RKO (cell line): ENCODE results near the gene PELI2.

ENCODE experiments used
- DNase-seq: peaks from one replicate; pipeline ENCODE4 v3.0.0-alpha.2; 2016; ENCODE audit warnings: low spot score

The PELI2 gene

DNA sequence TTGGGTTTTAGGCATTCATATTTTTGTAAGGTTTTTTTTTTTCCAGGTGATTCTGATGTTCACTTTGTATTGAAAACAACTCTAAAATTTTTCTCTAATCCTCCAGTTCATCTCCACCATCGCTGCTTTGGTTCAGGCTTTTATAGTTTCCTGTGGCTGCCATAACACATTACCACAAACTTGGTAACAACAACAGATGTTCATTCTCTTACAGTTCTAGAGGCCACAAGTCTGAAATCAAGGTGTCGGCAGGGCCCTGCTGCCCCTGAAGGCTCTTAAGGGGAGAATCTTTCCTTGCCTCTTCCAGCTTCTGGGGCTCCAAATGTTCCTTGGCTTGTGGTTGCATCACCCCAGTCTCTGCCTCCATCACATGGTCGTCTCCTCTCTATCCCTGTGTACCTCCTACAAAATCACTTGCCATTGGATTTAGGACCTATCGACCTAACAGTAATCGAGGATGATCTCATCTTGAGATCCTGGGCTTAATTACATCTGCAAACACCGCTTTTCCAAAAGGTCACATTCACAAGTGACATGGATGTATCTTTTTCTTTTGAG, 55.2 kb downstream of the PELI2 start:
- no peak for DNase-seq

DNA sequence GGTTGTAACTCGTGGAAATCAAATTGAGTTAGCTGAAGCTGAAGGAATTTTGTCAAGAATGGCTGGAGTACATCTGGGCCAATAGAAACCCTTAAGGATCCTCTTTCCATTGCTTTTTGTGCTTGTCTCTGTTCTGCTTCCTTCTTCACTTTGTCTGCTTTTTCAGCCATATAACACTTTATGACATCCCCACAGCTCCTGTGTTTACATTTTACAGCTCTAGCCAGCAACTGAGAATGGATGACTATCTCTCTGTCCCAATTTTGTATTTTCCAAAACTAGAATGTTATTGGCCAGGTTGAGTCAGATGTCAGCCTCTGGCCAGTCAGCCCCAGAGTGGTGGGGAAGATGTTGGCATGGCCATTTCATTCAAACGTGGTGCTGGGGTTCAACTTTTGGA, 57.6 kb downstream of the PELI2 start:
- no peak for DNase-seq

DNA sequence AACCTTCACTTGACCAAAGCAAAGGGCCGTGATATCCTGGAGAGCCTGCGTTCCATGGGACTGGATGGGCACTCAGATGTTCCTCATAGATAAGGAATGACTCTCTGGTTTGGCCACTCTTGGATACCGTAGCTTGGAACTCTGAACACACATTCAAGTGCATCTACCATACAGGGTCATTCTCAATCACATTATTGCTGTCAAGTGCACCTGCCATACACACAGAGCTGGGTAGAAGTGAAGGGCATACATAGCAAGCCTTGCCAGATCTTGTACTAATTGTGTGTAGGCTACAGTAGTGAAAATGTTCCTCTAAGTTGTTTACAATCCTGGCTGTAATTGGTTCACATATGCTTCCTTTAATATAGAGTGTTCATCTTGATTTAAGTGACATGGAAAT, 58.3 kb downstream of the PELI2 start:
- DNase-seq: no peak

DNA sequence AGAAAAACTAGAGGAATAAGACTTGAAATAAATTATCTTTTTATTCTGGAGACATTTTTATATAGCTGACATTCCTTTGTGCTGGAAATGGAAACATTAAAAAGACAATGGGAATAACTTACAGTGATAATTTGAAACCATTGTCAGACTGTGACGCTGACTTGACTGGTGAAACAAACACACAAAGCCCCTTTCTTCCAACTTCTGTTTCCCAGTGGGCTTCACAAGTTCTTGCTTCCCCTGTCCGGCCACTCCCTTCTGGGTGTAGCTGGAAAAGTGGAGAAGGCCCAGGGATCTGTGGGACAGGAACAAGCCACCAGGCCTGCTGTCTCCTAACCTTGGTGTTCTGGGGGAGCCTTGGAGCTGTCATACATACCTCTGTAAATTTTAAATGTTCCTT, 58.8 kb downstream of the PELI2 start:
- DNase-seq: no peak

DNA sequence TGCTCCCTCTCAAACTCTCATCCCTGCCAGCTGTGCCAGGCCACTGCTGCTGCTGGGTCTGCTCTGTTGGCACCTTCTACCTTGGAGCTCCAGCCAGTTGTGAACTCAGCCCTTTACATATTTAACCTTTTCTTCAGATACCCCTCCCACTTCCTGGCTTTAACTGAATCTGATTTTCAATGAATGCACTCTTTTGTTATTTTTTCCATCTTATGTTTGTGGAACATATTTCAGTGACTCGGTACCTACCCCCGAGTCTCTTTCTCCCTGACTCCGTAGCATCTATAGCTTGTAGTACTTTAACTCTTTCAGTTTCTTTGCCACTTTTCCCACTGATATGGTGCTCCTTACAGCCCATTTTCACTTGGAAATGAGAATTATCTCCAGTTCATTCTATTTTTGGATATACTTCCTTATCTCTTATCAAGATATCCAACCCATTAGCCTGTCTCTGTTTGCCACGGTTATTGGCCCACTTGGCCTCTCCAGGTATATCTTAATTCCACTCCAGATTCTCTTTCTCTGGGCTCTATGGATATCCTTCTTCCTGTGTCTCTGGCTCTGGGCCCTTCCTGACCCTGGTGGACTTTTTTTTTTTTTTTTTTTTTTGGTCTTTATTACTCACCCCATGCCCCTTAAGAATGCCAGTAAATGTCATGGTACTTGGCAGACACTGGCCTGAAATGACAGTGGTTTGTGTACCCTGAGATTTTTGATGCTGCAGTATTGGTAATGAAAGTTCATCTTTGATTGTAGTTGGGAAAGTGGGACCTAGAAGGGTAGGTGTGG, 62.7 kb downstream of the PELI2 start:
- DNase-seq: no peak

DNA sequence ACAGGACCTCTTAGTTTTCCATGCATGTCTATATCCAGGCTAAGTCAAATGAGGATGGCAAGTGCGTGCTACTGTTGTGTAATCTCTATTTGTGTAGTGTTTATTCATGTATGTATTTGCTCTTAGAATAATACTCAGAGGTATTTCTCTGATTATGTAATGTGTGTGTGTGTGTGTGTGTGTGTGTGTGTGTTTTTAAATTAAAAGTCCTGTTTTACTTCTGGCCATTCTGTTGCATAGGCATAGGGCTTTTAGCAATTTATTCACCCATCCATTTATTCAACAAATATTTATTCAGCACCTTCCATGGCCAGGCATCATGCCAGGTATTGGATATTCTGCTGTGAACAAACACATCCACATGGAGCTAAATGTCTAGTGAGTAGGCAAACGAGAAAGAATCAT, 63.5 kb downstream of the PELI2 start:
- DNase-seq: no peak

DNA sequence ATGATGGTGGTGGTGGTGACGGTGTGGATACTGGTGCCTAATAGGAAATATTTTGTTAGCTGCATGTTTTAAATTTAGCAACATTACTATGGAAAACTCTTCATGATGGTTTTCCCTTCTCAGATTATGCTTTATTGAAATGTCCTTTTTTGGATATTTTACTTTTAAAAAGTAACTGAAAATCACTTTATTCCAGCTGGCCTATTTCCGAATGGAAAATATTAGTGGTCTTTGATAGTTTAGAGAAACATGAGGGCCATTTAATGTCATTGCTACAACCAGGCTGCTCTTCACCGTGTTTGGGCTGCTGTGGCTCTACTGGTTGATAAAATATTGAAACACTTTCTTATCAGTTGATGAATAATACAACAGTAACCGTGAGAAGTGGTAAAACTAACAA, 64.2 kb downstream of the PELI2 start:
- no peak for DNase-seq

DNA sequence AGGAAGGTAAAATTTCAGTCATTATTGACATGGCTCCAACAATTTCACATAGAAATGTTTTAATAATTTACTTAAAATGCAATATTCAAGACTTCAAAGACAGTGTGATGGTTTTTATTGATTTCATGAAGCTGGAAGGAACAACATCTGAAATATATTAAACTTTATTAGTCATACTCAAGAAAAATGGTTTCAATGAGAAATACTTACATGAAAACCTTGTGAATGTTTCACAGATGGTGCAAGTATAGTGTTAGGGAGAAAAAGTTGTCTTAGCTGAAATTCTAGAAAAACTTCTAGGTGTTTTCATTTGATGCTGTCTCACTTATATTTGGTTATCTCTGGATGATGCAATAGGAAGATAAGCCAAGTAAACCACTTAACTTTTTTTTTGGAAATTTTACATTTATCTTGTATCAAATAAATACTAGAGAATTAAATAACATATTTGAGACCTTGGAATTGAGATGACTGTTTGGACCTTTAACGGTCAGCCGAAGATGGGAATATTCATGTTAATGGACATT, 65.5 kb downstream of the PELI2 start:
- no peak for DNase-seq

DNA sequence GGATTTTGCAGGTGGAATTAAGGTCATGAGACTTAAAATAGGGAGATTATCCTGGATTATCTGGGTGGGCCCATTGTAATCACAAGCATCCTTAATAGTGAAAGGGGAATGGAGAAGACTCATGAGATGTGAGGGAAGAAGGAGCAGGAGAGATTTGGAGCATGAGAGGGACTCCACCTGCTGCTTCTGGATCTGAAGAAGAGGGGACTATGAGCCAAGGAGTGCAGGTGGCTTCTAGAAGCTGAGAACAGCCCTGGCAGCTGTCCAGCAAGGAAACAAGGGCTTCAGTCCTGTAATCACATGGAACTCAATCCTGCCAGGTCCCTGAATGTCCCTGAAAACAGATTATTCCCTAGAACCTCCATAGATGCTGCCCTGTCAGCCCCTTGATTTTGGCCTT, 67.8 kb downstream of the PELI2 start:
- DNase-seq: no peak

DNA sequence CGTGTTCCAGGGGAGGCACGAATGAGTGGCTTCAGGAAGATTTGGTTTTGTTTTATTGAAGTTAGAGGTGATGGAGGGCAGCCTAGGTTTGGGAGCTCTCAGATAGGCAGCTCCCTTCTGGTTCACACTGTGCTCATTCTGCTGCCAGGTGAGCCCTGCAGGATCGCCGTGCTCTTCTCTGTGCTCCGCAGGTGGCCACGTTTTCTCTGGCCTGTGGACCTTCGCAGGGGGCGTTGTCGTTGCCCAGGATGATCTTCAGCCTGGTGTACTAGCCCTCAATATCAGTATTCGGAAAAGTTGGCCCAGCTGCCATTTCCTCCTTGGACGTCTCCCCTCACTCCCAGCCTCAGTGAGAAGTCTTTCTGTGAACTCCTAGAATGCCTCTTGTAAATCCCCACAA, 69.5 kb downstream of the PELI2 start:
- no peak for DNase-seq

DNA sequence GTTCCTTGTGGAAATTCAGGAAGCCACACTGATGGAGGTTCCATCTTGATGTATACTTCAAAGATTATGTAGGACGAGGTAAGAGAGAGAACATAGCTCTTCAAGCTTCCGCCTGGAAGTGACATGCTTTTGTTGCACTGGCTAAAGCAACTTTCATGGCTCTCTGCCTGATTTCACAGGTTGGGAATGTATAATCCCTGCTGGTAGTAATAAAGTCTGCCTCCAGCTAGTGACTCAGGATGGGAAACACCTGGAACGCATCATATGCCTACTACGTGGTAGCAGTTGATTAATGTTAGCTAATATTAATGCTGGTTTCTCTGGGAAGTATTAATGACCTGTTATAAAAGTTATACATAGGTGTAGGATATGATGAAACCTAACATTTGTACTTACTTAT, 71.1 kb downstream of the PELI2 start:
- peak; percentile 19 for DNase-seq

DNA sequence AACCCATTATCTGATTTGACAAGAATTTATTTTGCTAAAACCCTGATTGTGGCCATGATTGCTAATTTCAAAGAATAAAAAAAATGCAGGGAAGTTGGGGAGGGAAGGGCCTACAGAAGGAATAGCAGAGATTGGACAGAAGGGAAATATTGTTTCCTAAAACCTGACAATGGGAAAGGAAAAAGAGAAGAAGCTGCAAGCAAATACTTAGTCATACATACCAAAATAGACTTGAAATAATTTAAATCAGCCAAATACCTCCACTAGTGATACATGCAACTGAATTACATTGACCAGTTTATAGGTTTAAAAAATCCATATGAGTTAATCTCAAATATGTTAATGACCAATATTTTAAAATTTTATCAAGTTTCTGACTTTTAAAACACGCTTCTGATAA, 75.1 kb downstream of the PELI2 start:
- no peak for DNase-seq

DNA sequence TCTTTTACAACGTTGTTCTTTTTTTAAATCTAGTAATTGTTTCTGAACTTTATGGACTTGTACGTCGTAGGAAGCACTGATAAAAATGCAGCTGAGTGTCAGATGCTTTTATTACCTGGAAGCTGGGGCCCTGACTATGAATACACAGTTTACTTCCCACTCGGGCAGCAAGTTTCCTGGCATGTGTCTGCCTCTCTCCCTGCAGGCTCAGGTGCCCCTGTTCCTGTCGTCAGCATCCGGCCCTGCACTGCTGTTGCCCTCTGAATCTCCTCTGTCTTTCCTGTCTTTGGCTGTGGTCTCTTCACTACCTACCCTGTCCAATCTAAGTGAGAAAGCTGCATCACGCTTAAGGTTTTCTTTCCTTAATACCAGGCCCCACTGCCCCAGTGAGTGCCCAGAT, 75.8 kb downstream of the PELI2 start:
- DNase-seq: no peak

DNA sequence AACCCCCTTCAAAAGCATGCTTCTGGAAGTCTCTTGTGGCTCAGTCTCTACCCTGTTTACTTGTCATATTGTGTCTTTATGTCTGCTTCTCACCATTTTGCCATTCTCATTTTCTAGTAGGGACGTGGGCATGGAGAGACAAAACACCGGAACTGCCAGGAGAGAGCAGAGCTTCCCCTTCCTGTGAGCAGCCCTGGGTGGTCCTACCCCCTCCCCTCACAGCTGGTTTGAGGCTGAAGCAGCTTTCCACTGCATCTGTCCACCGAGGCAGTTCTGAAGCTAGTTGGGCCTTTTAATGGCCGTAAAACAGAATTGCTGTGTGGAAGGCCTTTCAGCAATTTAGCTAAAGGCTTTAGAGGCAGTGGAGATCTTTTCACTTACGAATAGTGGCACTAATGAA, 77.0 kb downstream of the PELI2 start:
- DNase-seq: no peak

DNA sequence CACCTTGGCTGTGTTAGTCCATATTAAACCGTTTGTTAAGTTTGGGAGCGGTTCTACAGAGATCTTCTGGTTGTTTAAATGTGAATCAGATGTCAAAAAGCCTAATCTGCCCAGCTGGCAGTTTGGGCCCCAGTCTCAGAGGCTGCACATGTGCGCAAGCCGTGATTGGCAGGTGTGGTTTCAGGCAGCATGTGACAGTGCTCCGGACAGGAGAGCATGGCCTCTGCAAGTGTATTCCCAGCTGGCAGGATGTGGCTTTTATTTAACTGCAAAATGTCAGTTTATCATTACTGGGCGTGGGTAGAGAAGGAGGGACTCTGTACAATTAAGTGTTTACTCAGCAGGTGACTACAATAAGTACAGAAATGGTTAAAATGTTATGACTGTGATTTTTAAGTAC, 77.5 kb downstream of the PELI2 start:
- no peak for DNase-seq

DNA sequence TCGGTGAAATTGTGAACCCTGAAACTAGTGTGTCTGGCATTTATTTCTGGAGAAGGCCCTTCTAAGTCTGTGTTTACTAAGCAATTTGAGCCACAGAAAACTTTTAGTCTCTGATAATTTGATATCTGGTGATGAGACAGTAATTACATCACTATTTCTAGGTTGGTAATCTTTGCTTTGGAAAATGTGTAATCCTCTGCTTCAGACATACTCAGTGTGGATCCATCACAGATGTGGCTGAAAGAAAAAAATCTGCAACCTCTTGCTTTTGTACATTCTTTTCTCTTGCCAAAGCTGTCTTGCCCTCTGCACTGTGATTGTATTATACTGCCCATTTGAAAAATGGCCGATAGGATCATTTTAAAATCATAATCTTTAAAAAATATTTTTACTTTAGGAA, 78.1 kb downstream of the PELI2 start:
- no peak for DNase-seq

DNA sequence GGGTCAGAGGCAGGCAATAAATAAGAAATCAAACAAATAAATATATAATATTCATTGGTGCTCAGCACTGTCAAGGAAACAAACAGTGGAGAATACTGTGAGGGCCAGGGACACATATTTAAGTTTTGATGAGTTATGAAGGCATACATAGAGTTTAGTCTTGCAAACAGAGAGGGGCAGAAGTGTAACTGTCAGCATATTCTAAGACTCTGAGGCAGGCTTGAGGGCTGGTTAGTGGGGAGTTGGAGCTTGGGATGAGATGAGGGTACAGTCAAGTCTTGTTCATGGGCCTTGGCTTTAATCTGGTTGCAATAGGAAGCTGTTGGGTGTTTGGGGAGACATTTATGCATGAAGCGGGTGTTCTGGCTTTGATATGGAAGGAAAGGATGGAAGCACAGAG, 78.9 kb downstream of the PELI2 start:
- no peak for DNase-seq

DNA sequence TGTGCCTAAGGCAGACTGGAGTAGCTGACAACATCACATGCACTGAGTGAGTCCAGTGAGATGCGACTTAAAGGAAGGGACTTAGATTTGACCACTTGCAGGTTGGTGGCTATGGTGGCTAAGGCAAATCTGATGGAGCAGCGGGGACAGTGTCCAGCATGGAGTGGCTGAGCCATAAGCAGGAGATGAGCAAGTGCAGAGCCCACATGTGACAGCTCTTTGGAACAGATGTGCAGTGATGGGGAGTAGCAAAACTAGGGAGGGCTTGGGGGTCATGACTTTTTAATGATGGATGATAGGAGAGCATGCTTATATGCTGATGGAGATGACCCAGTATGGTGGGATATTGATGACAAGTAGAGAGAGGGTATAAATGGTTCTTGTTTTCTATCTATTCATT, 80.2 kb downstream of the PELI2 start:
- no peak for DNase-seq

DNA sequence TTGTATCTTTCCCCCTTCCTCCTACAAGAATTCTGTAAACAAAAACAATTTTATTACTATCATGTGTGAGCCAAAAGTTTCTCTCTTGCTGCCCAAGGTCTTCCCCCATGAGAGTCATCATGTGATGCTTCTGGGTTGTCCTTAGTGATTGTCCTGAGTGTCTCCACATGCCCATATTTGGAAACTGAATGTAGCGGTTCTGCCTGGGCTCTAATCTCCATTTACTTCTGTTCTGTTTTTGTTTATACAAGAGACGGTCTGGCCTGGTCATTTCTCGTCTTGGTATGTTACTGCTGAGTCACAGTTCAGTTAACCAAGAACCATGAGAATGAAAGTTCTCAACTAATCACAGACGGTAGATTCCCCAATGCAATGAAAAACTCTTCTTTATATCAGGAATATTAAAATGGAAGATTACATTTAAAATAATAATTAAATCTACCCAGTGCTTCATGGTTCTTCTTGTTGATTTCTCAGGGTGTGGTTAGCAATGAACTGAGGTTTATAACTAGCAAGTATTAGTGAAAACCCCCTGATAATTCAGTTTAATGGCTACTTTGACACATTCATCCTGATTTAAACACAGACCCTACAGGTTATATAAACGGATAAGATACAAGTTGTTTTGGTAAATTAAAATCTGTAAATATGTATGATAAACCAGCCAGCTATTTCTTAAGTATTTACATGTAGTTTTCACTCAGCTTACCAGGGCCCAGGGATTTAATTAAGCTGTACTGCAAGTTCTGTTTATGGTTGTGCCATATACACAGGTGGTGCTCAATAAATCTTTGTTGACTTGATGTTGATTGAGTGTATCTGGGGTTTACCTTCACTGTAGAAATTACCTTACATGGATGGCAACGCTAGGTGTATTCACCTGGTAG, 81.1 kb downstream of the PELI2 start:
- DNase-seq: no peak

DNA sequence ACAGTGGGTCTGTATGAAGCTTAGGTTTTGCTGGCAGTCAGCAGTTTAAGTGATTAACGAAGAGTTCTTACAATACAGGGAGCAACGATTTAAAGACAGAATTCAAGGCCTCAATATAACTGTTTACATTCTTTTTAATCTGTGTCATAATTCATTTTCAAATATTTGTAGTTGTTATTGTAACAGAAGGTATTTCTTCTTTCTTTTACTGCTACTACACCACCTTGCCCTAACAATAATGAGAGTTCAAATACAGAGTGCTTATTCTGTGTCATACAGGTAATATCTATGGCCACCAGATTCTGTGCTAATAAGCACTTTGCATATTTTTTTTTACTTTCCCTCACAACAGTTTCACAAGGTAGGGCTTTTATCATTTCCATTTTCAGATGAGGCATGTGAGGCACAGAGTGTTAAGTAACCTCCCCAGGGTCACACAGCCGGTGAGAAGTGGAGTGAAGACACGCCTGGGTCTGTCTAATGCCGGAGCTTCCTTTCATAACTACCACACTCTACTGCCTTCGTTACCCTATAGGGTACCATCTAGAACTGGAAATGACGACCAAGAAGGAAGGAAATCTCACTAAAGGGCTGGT, 81.9 kb downstream of the PELI2 start:
- DNase-seq: no peak

DNA sequence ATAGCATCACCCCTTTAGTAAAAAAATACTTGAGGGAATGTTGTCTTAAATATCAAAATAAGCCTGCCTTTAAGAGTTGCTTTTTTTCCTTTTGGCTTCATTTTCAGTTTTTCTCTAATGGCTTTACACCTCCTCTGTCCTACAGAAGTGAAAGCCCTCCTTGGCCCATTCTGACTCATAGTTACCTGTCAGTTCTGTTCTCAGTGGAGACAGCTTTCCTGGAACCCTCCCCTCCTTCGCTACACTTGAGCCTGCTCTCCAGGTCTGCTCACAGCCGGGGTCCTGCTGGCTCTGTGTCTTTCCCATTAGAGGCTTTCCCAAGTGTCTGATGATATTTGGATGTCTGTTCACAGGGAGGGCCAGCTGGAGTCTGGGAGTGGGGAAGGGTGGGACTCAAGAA, 84.0 kb downstream of the PELI2 start:
- no peak for DNase-seq

DNA sequence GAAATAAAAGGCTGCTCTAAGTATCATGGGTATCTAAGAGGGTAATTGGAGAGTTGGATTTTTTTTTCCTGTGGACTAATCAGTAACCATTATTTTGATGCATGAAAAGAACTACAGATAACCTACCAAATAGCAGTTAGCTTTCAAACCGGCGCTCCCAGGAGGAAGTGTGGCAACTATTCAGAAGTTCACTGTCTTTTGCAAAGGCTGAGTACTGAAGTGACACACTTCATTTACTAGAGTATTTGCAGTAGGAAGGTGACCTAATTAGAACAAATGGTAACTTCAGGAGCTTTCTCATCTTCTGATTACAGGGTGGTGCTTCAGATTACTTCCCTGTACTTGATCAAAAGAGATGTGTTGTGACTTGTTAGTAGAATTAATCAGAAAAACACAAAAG, 87.7 kb downstream of the PELI2 start:
- DNase-seq: no peak

DNA sequence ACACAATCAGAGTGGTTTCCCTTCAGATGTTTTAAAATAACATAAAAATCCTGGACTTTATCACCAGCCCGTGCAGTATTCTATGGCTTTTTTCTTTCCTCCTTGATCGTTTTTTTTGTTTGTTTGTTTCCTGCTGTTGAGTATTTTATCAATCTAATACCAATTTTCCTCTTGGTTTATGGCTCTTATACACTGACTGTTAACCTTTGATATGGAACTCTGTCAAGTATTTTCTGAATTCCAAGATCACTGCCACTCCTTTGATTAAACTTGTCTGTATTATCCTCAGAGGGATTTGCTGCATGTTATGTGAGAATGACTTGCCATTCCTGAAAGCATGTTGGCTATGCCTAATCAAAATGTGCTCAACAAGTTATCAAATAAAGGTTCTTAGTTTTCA, 88.4 kb downstream of the PELI2 start:
- DNase-seq: no peak
